ENCODE results near the gene MTHFD2L. TPM values are rescaled to one million over a fixed set of nuclear protein-coding genes. Genes with fewer than 3 reads are reported as not detected.

MTHFD2L gene
- total RNA-seq, 1 experiment from 2014 or later = 24.1 TPM

DNA sequence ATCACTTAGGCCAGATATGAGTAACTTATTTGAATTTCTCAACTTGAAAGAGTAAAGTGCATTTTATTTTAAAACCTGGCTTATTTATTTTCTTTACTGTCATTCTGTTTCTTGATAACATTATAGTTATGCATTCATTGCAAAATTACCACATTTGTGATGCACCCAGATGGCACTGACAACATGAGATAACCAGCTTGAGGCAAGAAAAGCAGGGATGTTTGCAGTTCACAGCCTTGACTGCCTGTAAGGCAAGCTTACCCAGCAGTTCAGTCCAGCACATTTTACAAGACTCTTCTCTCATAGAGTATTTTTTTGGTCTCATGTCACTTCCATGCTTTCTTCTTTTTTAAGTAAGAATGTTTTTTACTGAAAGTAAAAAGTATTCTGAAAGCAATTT lies 125.0 kb downstream of the MTHFD2L start:
- intact Hi-C loops (cut with micrococcal nuclease; ENCODE audit: unreplicated experiment) = no loop called here
- no TSS peak for BruUV-seq (replicated peaks)
- Mint-ChIP-seq H3K27ac (ENCODE audit: unreplicated experiment) (no peak overlapping the region), H3K4me3 (ENCODE audit: low read depth, unreplicated experiment) (no peak overlapping the region), H3K27me3 (ENCODE audit: unreplicated experiment) (no peaks in the 10 kb centered on the region), H3K4me1 (ENCODE audit: low read depth, unreplicated experiment) (peaks cover 16% of the 10 kb centered on the region), H3K36me3 (ENCODE audit: insufficient read depth, unreplicated experiment) (peaks cover 4% of the 10 kb centered on the region), H3K9me3 (ENCODE audit: low read depth, unreplicated experiment) (no peaks in the 10 kb centered on the region)
- CTCF ChIA-PET = no interaction called here
- TF ChIP-seq, protein P1, sequence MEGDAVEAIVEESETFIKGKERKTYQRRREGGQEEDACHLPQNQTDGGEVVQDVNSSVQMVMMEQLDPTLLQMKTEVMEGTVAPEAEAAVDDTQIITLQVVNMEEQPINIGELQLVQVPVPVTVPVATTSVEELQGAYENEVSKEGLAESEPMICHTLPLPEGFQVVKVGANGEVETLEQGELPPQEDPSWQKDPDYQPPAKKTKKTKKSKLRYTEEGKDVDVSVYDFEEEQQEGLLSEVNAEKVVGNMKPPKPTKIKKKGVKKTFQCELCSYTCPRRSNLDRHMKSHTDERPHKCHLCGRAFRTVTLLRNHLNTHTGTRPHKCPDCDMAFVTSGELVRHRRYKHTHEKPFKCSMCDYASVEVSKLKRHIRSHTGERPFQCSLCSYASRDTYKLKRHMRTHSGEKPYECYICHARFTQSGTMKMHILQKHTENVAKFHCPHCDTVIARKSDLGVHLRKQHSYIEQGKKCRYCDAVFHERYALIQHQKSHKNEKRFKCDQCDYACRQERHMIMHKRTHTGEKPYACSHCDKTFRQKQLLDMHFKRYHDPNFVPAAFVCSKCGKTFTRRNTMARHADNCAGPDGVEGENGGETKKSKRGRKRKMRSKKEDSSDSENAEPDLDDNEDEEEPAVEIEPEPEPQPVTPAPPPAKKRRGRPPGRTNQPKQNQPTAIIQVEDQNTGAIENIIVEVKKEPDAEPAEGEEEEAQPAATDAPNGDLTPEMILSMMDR (IDR thresholded peaks at IDR 0.05; ENCODE audit: unreplicated experiment) = no peak
- no peak for DNase-seq

DNA sequence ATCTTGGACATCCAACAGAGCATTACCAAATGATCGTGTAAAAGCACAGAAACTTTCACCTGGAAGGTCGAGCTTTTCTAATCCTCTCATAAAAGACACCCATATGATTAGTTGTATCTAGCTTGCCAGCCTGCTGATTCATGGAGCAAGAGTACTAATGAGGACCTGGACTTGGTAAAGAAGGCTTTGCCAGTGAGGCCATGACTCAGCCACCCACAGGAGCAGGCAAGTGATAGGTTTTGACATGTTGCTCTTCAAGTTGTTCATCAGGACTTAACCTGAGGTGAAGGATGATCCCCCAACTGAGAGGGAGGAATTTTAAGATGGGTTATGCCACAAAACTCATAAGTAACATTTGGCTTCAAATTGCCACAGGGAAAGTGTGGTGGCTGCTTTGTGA lies 125.7 kb downstream of the MTHFD2L start:
- BruUV-seq (replicated peaks) = no TSS peak
- TF ChIP-seq, protein P1 (IDR thresholded peaks at IDR 0.05; ENCODE audit: unreplicated experiment) = no peak
- Mint-ChIP-seq H3K27me3 (ENCODE audit: unreplicated experiment) (no peaks in the 10 kb centered on the region), H3K27ac (ENCODE audit: unreplicated experiment) (no peak overlapping the region), H3K4me3 (ENCODE audit: low read depth, unreplicated experiment) (no peak overlapping the region), H3K36me3 (ENCODE audit: insufficient read depth, unreplicated experiment) (peaks cover 4% of the 10 kb centered on the region), H3K4me1 (ENCODE audit: low read depth, unreplicated experiment) (peaks cover 16% of the 10 kb centered on the region), H3K9me3 (ENCODE audit: low read depth, unreplicated experiment) (no peaks in the 10 kb centered on the region)
- CTCF ChIA-PET = no interaction called here
- DNase-seq = peak; percentile 11
- intact Hi-C loops (cut with micrococcal nuclease; ENCODE audit: unreplicated experiment) = no loop called here

DNA sequence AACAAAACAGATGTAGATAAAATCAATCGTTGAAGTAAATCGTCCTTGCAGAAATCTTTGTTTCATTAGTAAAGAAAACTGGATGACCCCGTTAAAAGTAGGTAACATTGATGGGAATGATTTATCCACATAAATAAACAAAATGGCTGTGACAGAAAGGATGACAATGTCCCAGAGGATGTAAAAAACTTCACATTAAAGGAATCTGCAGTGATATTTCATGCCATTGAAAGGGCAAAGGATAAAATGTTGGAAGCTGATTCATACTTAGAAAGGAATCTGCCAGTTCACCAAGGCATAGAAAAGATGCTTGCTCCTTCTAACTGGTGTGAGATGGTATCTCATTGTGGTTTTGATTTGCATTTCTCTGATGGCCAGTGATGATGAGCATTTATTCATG lies 126.1 kb downstream of the MTHFD2L start:
- intact Hi-C loops (cut with micrococcal nuclease; ENCODE audit: unreplicated experiment) = no loop called here
- Mint-ChIP-seq H3K4me3 (ENCODE audit: low read depth, unreplicated experiment) (no peak overlapping the region), H3K27ac (ENCODE audit: unreplicated experiment) (no peak overlapping the region), H3K4me1 (ENCODE audit: low read depth, unreplicated experiment) (peaks cover 16% of the 10 kb centered on the region), H3K36me3 (ENCODE audit: insufficient read depth, unreplicated experiment) (peaks cover 4% of the 10 kb centered on the region), H3K27me3 (ENCODE audit: unreplicated experiment) (no peaks in the 10 kb centered on the region), H3K9me3 (ENCODE audit: low read depth, unreplicated experiment) (no peaks in the 10 kb centered on the region)
- DNase-seq = no peak
- no TSS peak for BruUV-seq (replicated peaks)
- CTCF ChIA-PET = no interaction called here
- TF ChIP-seq, protein P1 (IDR thresholded peaks at IDR 0.05; ENCODE audit: unreplicated experiment) = no peak

DNA sequence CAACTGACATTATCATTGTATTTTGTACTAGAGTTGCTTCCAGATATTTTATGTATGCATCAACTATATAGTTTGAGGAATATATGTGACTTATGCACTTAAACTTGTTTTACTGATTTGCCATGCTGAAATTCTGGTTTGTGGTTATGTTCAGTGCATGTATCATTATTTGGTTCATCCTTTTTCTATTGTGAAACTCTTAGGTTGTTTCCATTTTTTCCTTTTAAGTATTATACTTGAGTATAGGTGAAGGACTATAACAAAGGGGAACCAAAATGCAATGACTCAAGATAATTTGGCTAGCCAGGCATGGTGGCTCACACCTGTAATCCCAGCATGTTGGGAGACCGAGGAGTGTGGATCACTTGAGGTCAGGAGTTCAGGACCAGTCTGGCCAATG lies 129.2 kb downstream of the MTHFD2L start:
- H3K27me3 Mint-ChIP-seq (ENCODE audit: unreplicated experiment) = no peaks in the 10 kb centered on the region
- no peak for DNase-seq
- no peak overlapping the region for H3K27ac Mint-ChIP-seq (ENCODE audit: unreplicated experiment)
- BruUV-seq (replicated peaks) = no TSS peak
- no peaks in the 10 kb centered on the region for H3K9me3 Mint-ChIP-seq (ENCODE audit: low read depth, unreplicated experiment)
- no peak overlapping the region for H3K4me3 Mint-ChIP-seq (ENCODE audit: low read depth, unreplicated experiment)
- peaks cover 4% of the 10 kb centered on the region for H3K36me3 Mint-ChIP-seq (ENCODE audit: insufficient read depth, unreplicated experiment)
- TF ChIP-seq, protein P1 (IDR thresholded peaks at IDR 0.05; ENCODE audit: unreplicated experiment) = no peak
- peaks cover 8% of the 10 kb centered on the region for H3K4me1 Mint-ChIP-seq (ENCODE audit: low read depth, unreplicated experiment)
- intact Hi-C loops (cut with micrococcal nuclease; ENCODE audit: unreplicated experiment) = no loop called here
- CTCF ChIA-PET = no interaction called here

All from Calu3 (cell line).